HepG2 (cell line): ENCODE data around the gene OBP2B. TPM values are rescaled to one million over a fixed set of nuclear protein-coding genes. Genes with fewer than 3 reads are reported as not detected.
"Not testable (repeated sequence)": the region's sequence is repeated elsewhere in the genome, so short reads cannot be mapped to it uniquely, and the experiment has no call there.

Experiments
- ATAC-seq: fragments of 200-7000 bp; cut with Tn5 transposase; 3 replicates; pipeline ENCODE4 v1.9.1; 2020; ENCODE audit warnings: mild to moderate bottlenecking, moderate library complexity
- BruUV-seq: library from RNA; stranded (reverse); fragments of 400-500 nt; replicated peaks from 2 replicates; lab custom pipeline; 2021; lab: Mats Ljungman, UMichigan
- CTCF ChIA-PET: fragments of 300-600 bp; formaldehyde crosslinking; extraction: SDS; loops from one replicate; lab custom pipeline; 2021; ENCODE audit warnings: low total read pairs, inconsistent platforms, low intra/inter-chr PET ratio; lab: Yijun Ruan, JAX
- POLR2A ChIA-PET: fragments of 350-600 bp; sonication (Branson Sonifier 250); formaldehyde crosslinking; loops from one replicate; lab custom pipeline; 2020; ENCODE audit warnings: antibody characterized with exemption, inconsistent platforms; lab: Yijun Ruan, JAX
- DNase-seq: peaks from one replicate; pipeline ENCODE4 v3.0.0-alpha.2; 2015; ENCODE audit warnings: low spot score
- FAIRE-seq: peaks from 3 replicates; lab custom pipeline; 2011; peaks lifted over from hg19 to GRCh38; lab: Jason Lieb, UNC
- H2AFZ ChIP-seq: one replicate; pipeline ENCODE4 v1.6.1; 2011; ENCODE audit warnings: low read length, inconsistent platforms
- H3K27ac ChIP-seq: fragments of 300-600 bp; 3 replicates; pipeline ENCODE4 v1.8.0; 2011; ENCODE audit warnings: mixed run types, mild to moderate bottlenecking, mixed read lengths, low read length, inconsistent platforms; ENCODE audit not compliant: insufficient read depth; ENCODE audit errors: extremely low read length
- H3K27me3 ChIP-seq, 2 experiments: fragments of 200-600 bp in 1 of 2; 2 replicates in 1 of 2; 3 replicates in 1 of 2; pipeline versions ENCODE4 v1.6.0 to v1.8.0; 2011; ENCODE audit warnings: low read length in 2 of 2, mild to moderate bottlenecking in 2 of 2, moderate library complexity in 2 of 2, inconsistent platforms in 1 of 2; ENCODE audit not compliant: insufficient read depth in 2 of 2, control insufficient read depth in 1 of 2
- H3K36me3 ChIP-seq, 2 experiments: fragments of 200-600 bp in 1 of 2; replicated peaks in 1 of 2; 2 replicates in 1 of 2; 3 replicates in 1 of 2; pipeline versions ENCODE4 v1.5.1 to v1.8.0; 2011; ENCODE audit warnings: low read length in 2 of 2, inconsistent platforms in 1 of 2; ENCODE audit not compliant: insufficient read depth in 2 of 2, control insufficient read depth in 1 of 2
- H3K4me1 ChIP-seq: 2 replicates; pipeline ENCODE4 v1.5.1; 2012; ENCODE audit warnings: low read length, inconsistent platforms; ENCODE audit not compliant: insufficient read depth
- H3K4me2 ChIP-seq: 2 replicates; pipeline ENCODE4 v1.6.0; 2011; ENCODE audit warnings: low read depth, low read length, inconsistent platforms
- H3K4me3 ChIP-seq, 3 experiments: fragments of 200-600 bp in 1 of 3; sonication (generic), shearing (Covaris generic) in 1 of 3; replicated peaks in 1 of 3; 2 replicates each; pipeline ENCODE4 v1.5.1; 2011 to 2016; ENCODE audit warnings: low read length in 3 of 3, inconsistent platforms in 2 of 3, low read depth in 2 of 3, mild to moderate bottlenecking in 2 of 3, control low read depth in 1 of 3, mixed read lengths in 1 of 3; ENCODE audit not compliant: insufficient read depth in 1 of 3
- H3K79me2 ChIP-seq: one replicate; pipeline ENCODE4 v1.6.1; 2011; ENCODE audit warnings: low read length, inconsistent platforms; ENCODE audit not compliant: insufficient read depth
- H3K9ac ChIP-seq: 2 replicates; pipeline ENCODE4 v1.6.0; 2011; ENCODE audit warnings: mild to moderate bottlenecking, low read depth, low read length, inconsistent platforms; ENCODE audit not compliant: insufficient read depth
- H3K9me3 ChIP-seq: 2 replicates; pipeline ENCODE4 v1.5.1; 2012; ENCODE audit warnings: mild to moderate bottlenecking, low read length
- H4K20me1 ChIP-seq: 2 replicates; pipeline ENCODE4 v1.6.0; 2011; ENCODE audit warnings: inconsistent platforms, mild to moderate bottlenecking, low read length, moderate library complexity; ENCODE audit not compliant: insufficient read depth
- WGBS: methylation state at CpG from one replicate; pipeline ENCODE4 v1.1.6; 2017; ENCODE audit warnings: low lambda C conversion rate; 5-methylcytosine and 5-hydroxymethylcytosine counted together
- in situ Hi-C: cut with HindIII; loops from 2 replicates; pipeline ENCODE4 v1.10.0; 2017; ENCODE audit warnings: low pct_unique_long_range_greater_than_20kb; ENCODE audit not compliant: extremely low pct_ligation_motif_present
- intact Hi-C: fragments of 100-400 bp; cut with micrococcal nuclease; formaldehyde crosslinking; loops from one replicate; pipeline ENCODE4 v1.10.0; 2022; ENCODE audit not compliant: unreplicated experiment
- polyA plus RNA-seq, 8 experiments: library from polyadenylated mRNA; depleted of rRNA in 3 of 8; stranded (reverse) in 7 of 8; unstranded in 1 of 8; fragments of >200 nt; fragmentation: Illumina TruSeq in 4 of 8; extraction: Trizol in 4 of 8; gene quantifications; 2 replicates each; pipeline versions ENCODE4 v1.2.1 to v1.2.3, GENCODE V29; 2011 to 2016; ENCODE audit warnings: low read depth in 4 of 8, missing spikeins in 1 of 8, mixed read lengths in 1 of 8; ENCODE audit not compliant: insufficient read depth in 1 of 8
- total RNA-seq, 5 experiments: library from RNA; depleted of rRNA; stranded (reverse); fragments of >200 nt; fragmentation: Illumina TruSeq; extraction: Trizol; gene quantifications; 2 replicates each; pipeline ENCODE4 v1.2.3, GENCODE V29; 2016; ENCODE audit warnings: low read depth in 1 of 5

The OBP2B gene
- total and polyA plus RNA-seq, 2 of the 13 experiments (the other 11 are each of a cell fraction or from before 2014, with no cell fraction given), result not detected

GRCh38 chr9:133228474-133229193 is 19.6 kb upstream of the OBP2B start:
- H3K4me2 ChIP-seq, BruUV-seq, H3K27ac ChIP-seq, H3K4me1 ChIP-seq, intact Hi-C loops, CTCF ChIA-PET, H3K79me2 ChIP-seq, in situ Hi-C loops, H2AFZ ChIP-seq, ATAC-seq, H4K20me1 ChIP-seq, DNase-seq, H3K4me3 ChIP-seq, FAIRE-seq, H3K9me3 ChIP-seq, H3K36me3 ChIP-seq, POLR2A ChIA-PET, H3K9ac ChIP-seq: not testable (repeated sequence)
- 42% methylated on average over 12 of the region's 22 CpGs for WGBS
- H3K27me3 ChIP-seq, result peaks cover 6 to 18% of the 10 kb centered on the region in 2 experiments; a peak in 3 of 5 replicates

DNA sequence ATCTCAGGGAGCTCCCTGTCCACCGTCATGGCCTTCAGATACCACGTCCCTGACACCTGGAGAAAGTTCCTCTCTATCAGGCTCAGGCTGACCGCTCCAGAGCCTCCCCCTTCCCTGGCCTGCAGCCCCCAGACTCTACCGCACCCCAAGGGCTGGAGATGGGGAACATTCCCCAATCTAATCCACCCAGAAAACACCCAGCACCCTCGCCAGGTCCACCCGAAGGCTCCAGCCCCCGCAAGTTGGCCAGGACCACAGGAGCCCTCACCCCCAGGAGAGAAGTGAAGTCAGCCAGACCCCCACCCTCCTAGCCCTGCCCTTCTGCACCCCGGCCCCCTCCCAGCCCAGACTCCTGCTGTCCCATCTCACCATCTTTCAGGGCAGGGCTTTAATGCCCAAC is 18.9 kb upstream of the OBP2B start:
- FAIRE-seq, H3K4me2 ChIP-seq, H4K20me1 ChIP-seq, POLR2A ChIA-PET, in situ Hi-C loops, intact Hi-C loops, CTCF ChIA-PET, H3K79me2 ChIP-seq, BruUV-seq, ATAC-seq, H3K9ac ChIP-seq, DNase-seq, H3K27ac ChIP-seq, H3K9me3 ChIP-seq, H3K4me1 ChIP-seq, H3K4me3 ChIP-seq, H2AFZ ChIP-seq, H3K36me3 ChIP-seq: not testable (repeated sequence)
- no CpG with 5 or more reads among the region's 8 CpGs for WGBS
- peaks cover 6 to 18% of the 10 kb centered on the region in 2 experiments; a peak in 3 of 5 replicates for H3K27me3 ChIP-seq
